Neural cell (in vitro differentiated cells): ENCODE measurements around the gene TNC. TPM values are rescaled to one million over a fixed set of nuclear protein-coding genes. Genes with fewer than 3 reads are reported as not detected.

Source experiments
- H2AFZ ChIP-seq: fragments of 200-600, 300-800 bp; sonication (generic), shearing (Covaris generic); 2 replicates; pipeline ENCODE4 v1.6.0; 2014; ENCODE audit warnings: low read depth, mild to moderate bottlenecking, antibody characterized with exemption, low read length, moderate library complexity
- H3F3A ChIP-seq: fragments of 200-600 bp; shearing (Covaris generic); 2 replicates; pipeline ENCODE4 v1.6.1; 2016; ENCODE audit warnings: mild to moderate bottlenecking, moderate library complexity, mixed read lengths, antibody characterized with exemption, low read length; ENCODE audit not compliant: insufficient read depth, poor library complexity, severe bottlenecking
- H3K27ac ChIP-seq: fragments of 200-600, 300-800 bp; sonication (generic), shearing (Covaris generic); 2 replicates; pipeline ENCODE4 v1.5.1; 2014; ENCODE audit warnings: mild to moderate bottlenecking, low read length, moderate library complexity
- H3K27me3 ChIP-seq: fragments of 300-800, 200-600 bp; sonication (generic), shearing (Covaris generic); 2 replicates; pipeline ENCODE4 v1.6.0; 2014; ENCODE audit warnings: mild to moderate bottlenecking, low read depth, low read length, moderate library complexity; ENCODE audit not compliant: insufficient read depth
- H3K36me3 ChIP-seq: fragments of 300-800, 200-600 bp; sonication (generic), shearing (Covaris generic); 2 replicates; pipeline ENCODE4 v1.5.1; 2014; ENCODE audit warnings: mild to moderate bottlenecking, antibody characterized with exemption, low read length, moderate library complexity; ENCODE audit not compliant: insufficient read depth
- H3K4me2 ChIP-seq: fragments of 300-800, 200-600 bp; sonication (generic), shearing (Covaris generic); 2 replicates; pipeline ENCODE4 v1.6.0; 2014; ENCODE audit warnings: mild to moderate bottlenecking, low read length
- H3K4me3 ChIP-seq: fragments of 300-800, 200-600 bp; sonication (generic), shearing (Covaris generic); 2 replicates; pipeline ENCODE4 v1.5.1; 2014; ENCODE audit warnings: mild to moderate bottlenecking, low read length, moderate library complexity
- H3K79me2 ChIP-seq: fragments of 200-600 bp; shearing (Covaris generic); replicated peaks from 2 replicates; pipeline ENCODE4 v1.6.0; 2014; ENCODE audit warnings: mild to moderate bottlenecking, low read length, moderate library complexity; ENCODE audit not compliant: insufficient read depth
- H3K9ac ChIP-seq: fragments of 300-800, 200-600 bp; sonication (generic), shearing (Covaris generic); 2 replicates; pipeline ENCODE4 v1.6.1; 2016; ENCODE audit warnings: mild to moderate bottlenecking, low read length, mixed read lengths
- H3K9me2 ChIP-seq: fragments of 200-600 bp; shearing (Covaris generic); 2 replicates; pipeline ENCODE4 v1.6.1; 2016; ENCODE audit warnings: mild to moderate bottlenecking, low read length, mixed read lengths; ENCODE audit not compliant: insufficient read depth
- H3K9me3 ChIP-seq: fragments of 200-600, 300-800 bp; sonication (generic), shearing (Covaris generic); 2 replicates; pipeline ENCODE4 v1.6.1; 2016; ENCODE audit warnings: mild to moderate bottlenecking, mixed run types, low read length, moderate library complexity, mixed read lengths
- H4K20me1 ChIP-seq: fragments of 200-600 bp; shearing (Covaris generic); 2 replicates; pipeline ENCODE4 v1.6.1; 2016; ENCODE audit warnings: mild to moderate bottlenecking, mixed run types; ENCODE audit not compliant: insufficient read depth
- EP300 ChIP-seq: fragments of 450-650 bp; conservative IDR thresholded peaks from 2 replicates; pipeline ENCODE4 v1.6.1; 2014; ENCODE audit warnings: antibody characterized with exemption, mild to moderate bottlenecking, moderate library complexity; ENCODE audit not compliant: poor library complexity, severe bottlenecking
- EZH2 ChIP-seq: fragments of 200-600, 300-800 bp; shearing (Covaris generic), sonication (generic); IDR thresholded peaks from 2 replicates; pipeline ENCODE4 v1.6.1; 2014; ENCODE audit warnings: antibody characterized with exemption, low read length, borderline replicate concordance, mild to moderate bottlenecking; ENCODE audit not compliant: insufficient read depth, poor library complexity, severe bottlenecking
- MXI1 ChIP-seq: fragments of 450-650 bp; conservative IDR thresholded peaks from 2 replicates; pipeline ENCODE4 v1.6.1; 2014; ENCODE audit warnings: antibody characterized with exemption, mild to moderate bottlenecking; ENCODE audit not compliant: poor library complexity, severe bottlenecking
- POLR2AphosphoS5 ChIP-seq: IDR thresholded peaks from 2 replicates; pipeline ENCODE4 v1.6.1; 2012
- RAD21 ChIP-seq: fragments of 450-650 bp; conservative IDR thresholded peaks from 2 replicates; pipeline ENCODE4 v1.6.1; 2014; ENCODE audit warnings: antibody characterized with exemption, mild to moderate bottlenecking, moderate library complexity
- SMC3 ChIP-seq: fragments of 450-650 bp; conservative IDR thresholded peaks from 2 replicates; pipeline ENCODE4 v1.6.1; 2014; ENCODE audit warnings: antibody characterized with exemption, mild to moderate bottlenecking, moderate library complexity; ENCODE audit not compliant: poor library complexity
- TAF1 ChIP-seq: IDR thresholded peaks from 2 replicates; pipeline ENCODE4 v1.6.1; 2012; ENCODE audit warnings: low read depth
- polyA plus RNA-seq: library from polyadenylated mRNA; depleted of rRNA; stranded (reverse); fragments of >200 nt; gene quantifications from 2 replicates; pipeline ENCODE4 v1.2.3, GENCODE V29; 2014
- TF ChIP-seq, protein P1 (sequence below): IDR thresholded peaks from 2 replicates; pipeline ENCODE4 v1.6.1; 2012; ENCODE audit warnings: borderline replicate concordance
- TF ChIP-seq, protein P2 (sequence below): fragments of 450-650 bp; IDR thresholded peaks from 2 replicates; pipeline ENCODE4 v1.5.1; 2014; ENCODE audit warnings: antibody characterized with exemption, mild to moderate bottlenecking, moderate library complexity; ENCODE audit not compliant: poor library complexity, severe bottlenecking

TNC gene
- polyA plus RNA-seq, 1 donor from 2014 or later = 2.1 TPM

DNA sequence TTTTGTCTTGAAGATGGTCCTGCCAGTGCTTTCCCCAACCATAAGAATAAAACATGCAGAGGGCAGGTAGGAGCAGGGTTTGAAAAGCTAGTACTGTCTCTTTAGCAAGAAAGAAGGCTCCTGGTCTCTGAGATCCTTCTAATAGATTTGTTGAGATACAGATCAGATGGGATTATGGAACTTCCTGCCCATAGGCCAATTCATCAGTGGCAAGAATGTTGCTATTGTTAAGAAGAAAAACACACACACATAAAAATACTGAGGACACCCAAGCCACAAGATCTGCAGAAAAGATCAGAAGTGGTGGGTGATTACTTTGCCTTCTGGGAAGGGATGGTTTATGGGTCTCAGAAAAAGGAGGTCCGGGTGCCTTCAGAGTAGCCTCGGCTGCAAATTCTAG is 59.8 kb downstream of the TNC start:
- no peaks in the 10 kb centered on the region for H3K9me3 ChIP-seq
- H4K20me1 ChIP-seq = no peaks in the 10 kb centered on the region
- no peak overlapping the region for H3K27ac ChIP-seq
- H3K27me3 ChIP-seq = no peaks in the 10 kb centered on the region
- H3F3A ChIP-seq = no peaks in the 10 kb centered on the region
- H3K36me3 ChIP-seq = no peaks in the 10 kb centered on the region
- H3K4me3 ChIP-seq = no peak overlapping the region
- H3K4me2 ChIP-seq = no peak overlapping the region
- H3K9ac ChIP-seq = no peak overlapping the region
- H2AFZ ChIP-seq = no peak overlapping the region
- TF ChIP-seq POLR2AphosphoS5 (no peak), RAD21 (no peak), SMC3 (no peak), EZH2 (no peak), MXI1 (no peak), TAF1 (no peak), EP300 (no peak)
- TF ChIP-seq, protein P1, sequence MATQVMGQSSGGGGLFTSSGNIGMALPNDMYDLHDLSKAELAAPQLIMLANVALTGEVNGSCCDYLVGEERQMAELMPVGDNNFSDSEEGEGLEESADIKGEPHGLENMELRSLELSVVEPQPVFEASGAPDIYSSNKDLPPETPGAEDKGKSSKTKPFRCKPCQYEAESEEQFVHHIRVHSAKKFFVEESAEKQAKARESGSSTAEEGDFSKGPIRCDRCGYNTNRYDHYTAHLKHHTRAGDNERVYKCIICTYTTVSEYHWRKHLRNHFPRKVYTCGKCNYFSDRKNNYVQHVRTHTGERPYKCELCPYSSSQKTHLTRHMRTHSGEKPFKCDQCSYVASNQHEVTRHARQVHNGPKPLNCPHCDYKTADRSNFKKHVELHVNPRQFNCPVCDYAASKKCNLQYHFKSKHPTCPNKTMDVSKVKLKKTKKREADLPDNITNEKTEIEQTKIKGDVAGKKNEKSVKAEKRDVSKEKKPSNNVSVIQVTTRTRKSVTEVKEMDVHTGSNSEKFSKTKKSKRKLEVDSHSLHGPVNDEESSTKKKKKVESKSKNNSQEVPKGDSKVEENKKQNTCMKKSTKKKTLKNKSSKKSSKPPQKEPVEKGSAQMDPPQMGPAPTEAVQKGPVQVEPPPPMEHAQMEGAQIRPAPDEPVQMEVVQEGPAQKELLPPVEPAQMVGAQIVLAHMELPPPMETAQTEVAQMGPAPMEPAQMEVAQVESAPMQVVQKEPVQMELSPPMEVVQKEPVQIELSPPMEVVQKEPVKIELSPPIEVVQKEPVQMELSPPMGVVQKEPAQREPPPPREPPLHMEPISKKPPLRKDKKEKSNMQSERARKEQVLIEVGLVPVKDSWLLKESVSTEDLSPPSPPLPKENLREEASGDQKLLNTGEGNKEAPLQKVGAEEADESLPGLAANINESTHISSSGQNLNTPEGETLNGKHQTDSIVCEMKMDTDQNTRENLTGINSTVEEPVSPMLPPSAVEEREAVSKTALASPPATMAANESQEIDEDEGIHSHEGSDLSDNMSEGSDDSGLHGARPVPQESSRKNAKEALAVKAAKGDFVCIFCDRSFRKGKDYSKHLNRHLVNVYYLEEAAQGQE = no peak
- TF ChIP-seq, protein P2, sequence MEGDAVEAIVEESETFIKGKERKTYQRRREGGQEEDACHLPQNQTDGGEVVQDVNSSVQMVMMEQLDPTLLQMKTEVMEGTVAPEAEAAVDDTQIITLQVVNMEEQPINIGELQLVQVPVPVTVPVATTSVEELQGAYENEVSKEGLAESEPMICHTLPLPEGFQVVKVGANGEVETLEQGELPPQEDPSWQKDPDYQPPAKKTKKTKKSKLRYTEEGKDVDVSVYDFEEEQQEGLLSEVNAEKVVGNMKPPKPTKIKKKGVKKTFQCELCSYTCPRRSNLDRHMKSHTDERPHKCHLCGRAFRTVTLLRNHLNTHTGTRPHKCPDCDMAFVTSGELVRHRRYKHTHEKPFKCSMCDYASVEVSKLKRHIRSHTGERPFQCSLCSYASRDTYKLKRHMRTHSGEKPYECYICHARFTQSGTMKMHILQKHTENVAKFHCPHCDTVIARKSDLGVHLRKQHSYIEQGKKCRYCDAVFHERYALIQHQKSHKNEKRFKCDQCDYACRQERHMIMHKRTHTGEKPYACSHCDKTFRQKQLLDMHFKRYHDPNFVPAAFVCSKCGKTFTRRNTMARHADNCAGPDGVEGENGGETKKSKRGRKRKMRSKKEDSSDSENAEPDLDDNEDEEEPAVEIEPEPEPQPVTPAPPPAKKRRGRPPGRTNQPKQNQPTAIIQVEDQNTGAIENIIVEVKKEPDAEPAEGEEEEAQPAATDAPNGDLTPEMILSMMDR = no peak
- no peaks in the 10 kb centered on the region for H3K9me2 ChIP-seq
- H3K79me2 ChIP-seq = no peaks in the 10 kb centered on the region

DNA sequence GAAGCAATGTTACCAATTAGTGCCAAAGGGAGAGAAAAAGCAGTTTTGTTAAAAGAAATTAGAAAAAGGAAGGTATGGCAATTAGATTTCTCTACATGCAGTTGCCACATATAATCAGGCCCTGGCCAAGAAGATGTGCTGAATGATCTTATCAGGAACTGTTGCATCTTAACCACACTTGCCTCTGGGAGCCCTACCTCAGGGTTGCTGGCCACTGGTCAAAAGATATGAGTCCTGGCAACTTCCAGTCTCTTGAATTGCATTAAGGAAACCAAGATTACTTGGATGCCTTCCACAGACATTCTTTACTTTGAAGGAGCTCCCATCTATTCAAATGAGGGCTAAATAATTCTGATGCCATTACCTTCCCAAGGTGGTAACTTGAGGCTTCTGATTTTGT is 60.4 kb downstream of the TNC start:
- Histone ChIP-seq H3K4me2 (no peak overlapping the region), H3K9me3 (no peaks in the 10 kb centered on the region), H2AFZ (no peak overlapping the region), H3F3A (no peaks in the 10 kb centered on the region), H3K79me2 (no peaks in the 10 kb centered on the region), H3K27me3 (no peaks in the 10 kb centered on the region), H3K27ac (no peak overlapping the region), H3K4me3 (no peak overlapping the region), H4K20me1 (no peaks in the 10 kb centered on the region), H3K9ac (no peak overlapping the region), H3K36me3 (no peaks in the 10 kb centered on the region), H3K9me2 (no peaks in the 10 kb centered on the region)
- TF ChIP-seq, protein P1 = no peak
- TF ChIP-seq MXI1 (no peak), EP300 (no peak)
